HepG2 (cell line): Measurements from ENCODE around the gene GPS1. TPM values are rescaled to one million over a fixed set of nuclear protein-coding genes. Genes with fewer than 3 reads are reported as not detected.

Experiments
- CHD2 ChIP-seq: IDR thresholded peaks from 2 replicates; pipeline ENCODE4 v1.6.1; 2011; ENCODE audit warnings: low read depth, low read length, improper control_type of control experiment
- GTF2F1 ChIP-seq: fragments of 150-350 bp; IDR thresholded peaks from 2 replicates; pipeline ENCODE4 v1.6.1; 2014; ENCODE audit warnings: low read length
- HMG20B ChIP-seq: conservative IDR thresholded peaks from 2 replicates; pipeline ENCODE4 v1.6.1; 2016; ENCODE audit warnings: missing genetic modification reagents, missing compliant biosample characterization
- MXD4 ChIP-seq: IDR thresholded peaks from 2 replicates; pipeline ENCODE4 v1.6.1; 2016; ENCODE audit warnings: mild to moderate bottlenecking, missing biosample characterization, missing genetic modification reagents
- NBN ChIP-seq: fragments of 450-650 bp; conservative IDR thresholded peaks from 2 replicates; pipeline ENCODE4 v1.6.1; 2017
- PCBP1 ChIP-seq: fragments of 200-400 bp; formaldehyde crosslinking; IDR thresholded peaks from 2 replicates; pipeline ENCODE4 v1.6.1; 2017; ENCODE audit warnings: mild to moderate bottlenecking, low read depth, low read length, borderline replicate concordance
- SP140L ChIP-seq: sonication (generic); formaldehyde crosslinking; IDR thresholded peaks from 2 replicates; pipeline ENCODE4 v1.4.0; 2020; ENCODE audit warnings: missing genetic modification reagents, borderline replicate concordance
- ZC3H4 ChIP-seq: sonication (generic); formaldehyde crosslinking; IDR thresholded peaks from 2 replicates; pipeline ENCODE4 v1.4.0; 2020; ENCODE audit warnings: missing genetic modification reagents, borderline replicate concordance
- ZFAT ChIP-seq: sonication (generic); formaldehyde crosslinking; conservative IDR thresholded peaks from 2 replicates; pipeline ENCODE4 v1.8.1; 2023; ENCODE audit warnings: missing genetic modification reagents, inconsistent platforms
- ZNF143 ChIP-seq: sonication (generic); formaldehyde crosslinking; IDR thresholded peaks from 2 replicates; pipeline ENCODE4 v1.4.0; 2020; ENCODE audit warnings: missing genetic modification reagents
- ZNF274 ChIP-seq: sonication (generic); formaldehyde crosslinking; IDR thresholded peaks from 2 replicates; pipeline ENCODE4 v1.5.1; 2020; ENCODE audit warnings: mild to moderate bottlenecking, missing genetic modification reagents
- ZNF7 ChIP-seq: IDR thresholded peaks from 2 replicates; pipeline ENCODE4 v1.6.1; 2016; ENCODE audit warnings: missing biosample characterization, missing genetic modification reagents
- ZNF724P ChIP-seq: sonication (generic); formaldehyde crosslinking; IDR thresholded peaks from 2 replicates; pipeline ENCODE4 v1.8.0; 2022; ENCODE audit warnings: missing genetic modification reagents, borderline replicate concordance
- ZNF761 ChIP-seq: sonication (generic); formaldehyde crosslinking; conservative IDR thresholded peaks from 2 replicates; pipeline ENCODE4 v1.4.0; 2020; ENCODE audit warnings: mild to moderate bottlenecking, missing genetic modification reagents
- ZNF768 ChIP-seq: sonication (generic); formaldehyde crosslinking; IDR thresholded peaks from 2 replicates; pipeline ENCODE4 v1.4.0; 2020; ENCODE audit warnings: missing genetic modification reagents
- ZSCAN22 ChIP-seq: sonication (generic); formaldehyde crosslinking; IDR thresholded peaks from 2 replicates; pipeline ENCODE4 v1.4.0; 2020; ENCODE audit warnings: mild to moderate bottlenecking, missing genetic modification reagents
- polyA plus RNA-seq, 8 experiments: library from polyadenylated mRNA; depleted of rRNA in 3 of 8; stranded (reverse) in 7 of 8; unstranded in 1 of 8; fragments of >200 nt; fragmentation: Illumina TruSeq in 4 of 8; extraction: Trizol in 4 of 8; gene quantifications; 2 replicates each; pipeline versions ENCODE4 v1.2.1 to v1.2.3, GENCODE V29; 2011 to 2016; ENCODE audit warnings: low read depth in 4 of 8, missing spikeins in 1 of 8, mixed read lengths in 1 of 8; ENCODE audit not compliant: insufficient read depth in 1 of 8
- total RNA-seq, 5 experiments: library from RNA; depleted of rRNA; stranded (reverse); fragments of >200 nt; fragmentation: Illumina TruSeq; extraction: Trizol; gene quantifications; 2 replicates each; pipeline ENCODE4 v1.2.3, GENCODE V29; 2016; ENCODE audit warnings: low read depth in 1 of 5
- TF ChIP-seq, protein P1 (sequence below): conservative IDR thresholded peaks from 2 replicates; pipeline ENCODE4 v1.6.1; 2018; ENCODE audit warnings: missing genetic modification reagents
- TF ChIP-seq, protein P2 (sequence below): sonication (generic); formaldehyde crosslinking; IDR thresholded peaks from 2 replicates; pipeline ENCODE4 v1.4.0; 2020; ENCODE audit warnings: low read depth, mild to moderate bottlenecking, missing genetic modification reagents
- TF ChIP-seq, protein P3 (sequence below): sonication (generic); formaldehyde crosslinking; IDR thresholded peaks from 2 replicates; pipeline ENCODE4 v1.4.0; 2020; ENCODE audit warnings: missing genetic modification reagents, mild to moderate bottlenecking, borderline replicate concordance
- TF ChIP-seq, protein P4 (sequence below): sonication (generic); formaldehyde crosslinking; IDR thresholded peaks from 2 replicates; pipeline ENCODE4 v1.5.0; 2020; ENCODE audit warnings: mild to moderate bottlenecking, missing genetic modification reagents
- TF ChIP-seq, protein P5 (sequence below): sonication (generic); formaldehyde crosslinking; IDR thresholded peaks from 2 replicates; pipeline ENCODE4 v1.9.0; 2021; ENCODE audit warnings: missing genetic modification reagents, mild to moderate bottlenecking, borderline replicate concordance

Gene GPS1
- total and polyA plus RNA-seq, 2 of the 13 experiments (the other 11 are each of a cell fraction or from before 2014, with no cell fraction given): 124 to 128 TPM

DNA sequence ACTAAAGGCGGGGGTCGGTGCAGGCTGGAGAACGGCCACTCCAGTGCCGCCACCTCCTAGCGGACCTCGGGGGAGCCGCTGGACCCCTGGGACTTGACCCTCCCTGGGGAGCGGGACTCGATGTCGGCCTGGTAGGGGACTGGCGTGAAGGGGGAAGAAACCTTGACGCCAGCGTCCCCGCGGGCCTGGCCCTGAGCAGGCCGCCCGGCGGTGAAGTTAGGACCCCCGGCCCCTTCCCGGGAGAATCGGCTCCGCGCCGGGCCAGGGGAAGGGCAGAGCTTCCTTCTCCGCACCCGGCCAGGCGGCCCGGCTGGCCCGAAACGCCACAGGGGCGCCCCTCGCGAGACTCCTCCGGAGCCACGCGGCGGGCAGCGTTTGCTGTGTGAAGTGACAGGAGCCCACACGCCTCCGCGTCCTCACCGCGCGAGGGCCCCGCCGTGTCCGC, 13.5 kb downstream of the GPS1 start (continued):
- TF ChIP-seq, protein P1, sequence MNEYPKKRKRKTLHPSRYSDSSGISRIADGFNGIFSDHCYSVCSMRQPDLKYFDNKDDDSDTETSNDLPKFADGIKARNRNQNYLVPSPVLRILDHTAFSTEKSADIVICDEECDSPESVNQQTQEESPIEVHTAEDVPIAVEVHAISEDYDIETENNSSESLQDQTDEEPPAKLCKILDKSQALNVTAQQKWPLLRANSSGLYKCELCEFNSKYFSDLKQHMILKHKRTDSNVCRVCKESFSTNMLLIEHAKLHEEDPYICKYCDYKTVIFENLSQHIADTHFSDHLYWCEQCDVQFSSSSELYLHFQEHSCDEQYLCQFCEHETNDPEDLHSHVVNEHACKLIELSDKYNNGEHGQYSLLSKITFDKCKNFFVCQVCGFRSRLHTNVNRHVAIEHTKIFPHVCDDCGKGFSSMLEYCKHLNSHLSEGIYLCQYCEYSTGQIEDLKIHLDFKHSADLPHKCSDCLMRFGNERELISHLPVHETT (CRISPR knock-in tag): no peak
- TF ChIP-seq SP140L (CRISPR knock-in tag) (no peak), GTF2F1 (no peak), ZNF761 (CRISPR knock-in tag) (0 out of 2 replicates have a peak, but pooled peaks have one; percentile 9), ZNF7 (CRISPR knock-in tag) (no peak), PCBP1 (no peak), ZNF274 (CRISPR knock-in tag) (no peak), ZSCAN22 (CRISPR knock-in tag) (no peak), ZC3H4 (CRISPR knock-in tag) (no peak), CHD2 (peak; percentile 86), ZNF143 (CRISPR knock-in tag) (no peak), ZFAT (CRISPR knock-in tag) (0 out of 2 replicates have a peak, but pooled peaks have one; percentile 23), NBN (no peak), ZNF768 (CRISPR knock-in tag) (no peak), MXD4 (CRISPR knock-in tag) (no peak), HMG20B (CRISPR knock-in tag) (no peak), ZNF724P (CRISPR knock-in tag) (peak; percentile 40)
- TF ChIP-seq, protein P2, sequence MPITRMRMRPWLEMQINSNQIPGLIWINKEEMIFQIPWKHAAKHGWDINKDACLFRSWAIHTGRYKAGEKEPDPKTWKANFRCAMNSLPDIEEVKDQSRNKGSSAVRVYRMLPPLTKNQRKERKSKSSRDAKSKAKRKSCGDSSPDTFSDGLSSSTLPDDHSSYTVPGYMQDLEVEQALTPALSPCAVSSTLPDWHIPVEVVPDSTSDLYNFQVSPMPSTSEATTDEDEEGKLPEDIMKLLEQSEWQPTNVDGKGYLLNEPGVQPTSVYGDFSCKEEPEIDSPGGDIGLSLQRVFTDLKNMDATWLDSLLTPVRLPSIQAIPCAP (CRISPR knock-in tag): no peak
- TF ChIP-seq, protein P3, sequence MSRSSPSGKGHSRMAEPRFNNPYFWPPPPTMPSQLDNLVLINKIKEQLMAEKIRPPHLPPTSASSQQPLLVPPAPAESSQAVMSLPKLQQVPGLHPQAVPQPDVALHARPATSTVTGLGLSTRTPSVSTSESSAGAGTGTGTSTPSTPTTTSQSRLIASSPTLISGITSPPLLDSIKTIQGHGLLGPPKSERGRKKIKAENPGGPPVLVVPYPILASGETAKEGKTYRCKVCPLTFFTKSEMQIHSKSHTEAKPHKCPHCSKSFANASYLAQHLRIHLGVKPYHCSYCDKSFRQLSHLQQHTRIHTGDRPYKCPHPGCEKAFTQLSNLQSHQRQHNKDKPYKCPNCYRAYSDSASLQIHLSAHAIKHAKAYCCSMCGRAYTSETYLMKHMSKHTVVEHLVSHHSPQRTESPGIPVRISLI: no peak
- TF ChIP-seq, protein P4, sequence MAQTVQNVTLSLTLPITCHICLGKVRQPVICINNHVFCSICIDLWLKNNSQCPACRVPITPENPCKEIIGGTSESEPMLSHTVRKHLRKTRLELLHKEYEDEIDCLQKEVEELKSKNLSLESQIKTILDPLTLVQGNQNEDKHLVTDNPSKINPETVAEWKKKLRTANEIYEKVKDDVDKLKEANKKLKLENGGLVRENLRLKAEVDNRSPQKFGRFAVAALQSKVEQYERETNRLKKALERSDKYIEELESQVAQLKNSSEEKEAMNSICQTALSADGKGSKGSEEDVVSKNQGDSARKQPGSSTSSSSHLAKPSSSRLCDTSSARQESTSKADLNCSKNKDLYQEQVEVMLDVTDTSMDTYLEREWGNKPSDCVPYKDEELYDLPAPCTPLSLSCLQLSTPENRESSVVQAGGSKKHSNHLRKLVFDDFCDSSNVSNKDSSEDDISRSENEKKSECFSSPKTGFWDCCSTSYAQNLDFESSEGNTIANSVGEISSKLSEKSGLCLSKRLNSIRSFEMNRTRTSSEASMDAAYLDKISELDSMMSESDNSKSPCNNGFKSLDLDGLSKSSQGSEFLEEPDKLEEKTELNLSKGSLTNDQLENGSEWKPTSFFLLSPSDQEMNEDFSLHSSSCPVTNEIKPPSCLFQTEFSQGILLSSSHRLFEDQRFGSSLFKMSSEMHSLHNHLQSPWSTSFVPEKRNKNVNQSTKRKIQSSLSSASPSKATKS (CRISPR knock-in tag): no peak
- TF ChIP-seq, protein P5, sequence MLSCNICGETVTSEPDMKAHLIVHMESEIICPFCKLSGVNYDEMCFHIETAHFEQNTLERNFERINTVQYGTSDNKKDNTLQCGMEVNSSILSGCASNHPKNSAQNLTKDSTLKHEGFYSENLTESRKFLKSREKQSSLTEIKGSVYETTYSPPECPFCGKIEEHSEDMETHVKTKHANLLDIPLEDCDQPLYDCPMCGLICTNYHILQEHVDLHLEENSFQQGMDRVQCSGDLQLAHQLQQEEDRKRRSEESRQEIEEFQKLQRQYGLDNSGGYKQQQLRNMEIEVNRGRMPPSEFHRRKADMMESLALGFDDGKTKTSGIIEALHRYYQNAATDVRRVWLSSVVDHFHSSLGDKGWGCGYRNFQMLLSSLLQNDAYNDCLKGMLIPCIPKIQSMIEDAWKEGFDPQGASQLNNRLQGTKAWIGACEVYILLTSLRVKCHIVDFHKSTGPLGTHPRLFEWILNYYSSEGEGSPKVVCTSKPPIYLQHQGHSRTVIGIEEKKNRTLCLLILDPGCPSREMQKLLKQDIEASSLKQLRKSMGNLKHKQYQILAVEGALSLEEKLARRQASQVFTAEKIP (CRISPR knock-in tag): no peak
